HG03139 (cell line): ENCODE measurements around the gene CNNM4.

Experiments
- ATAC-seq: cut with Tn5 transposase; IDR thresholded peaks from one replicate; pipeline ENCODE4 v1.9.1; 2021; ENCODE audit not compliant: unreplicated experiment

The CNNM4 gene

DNA sequence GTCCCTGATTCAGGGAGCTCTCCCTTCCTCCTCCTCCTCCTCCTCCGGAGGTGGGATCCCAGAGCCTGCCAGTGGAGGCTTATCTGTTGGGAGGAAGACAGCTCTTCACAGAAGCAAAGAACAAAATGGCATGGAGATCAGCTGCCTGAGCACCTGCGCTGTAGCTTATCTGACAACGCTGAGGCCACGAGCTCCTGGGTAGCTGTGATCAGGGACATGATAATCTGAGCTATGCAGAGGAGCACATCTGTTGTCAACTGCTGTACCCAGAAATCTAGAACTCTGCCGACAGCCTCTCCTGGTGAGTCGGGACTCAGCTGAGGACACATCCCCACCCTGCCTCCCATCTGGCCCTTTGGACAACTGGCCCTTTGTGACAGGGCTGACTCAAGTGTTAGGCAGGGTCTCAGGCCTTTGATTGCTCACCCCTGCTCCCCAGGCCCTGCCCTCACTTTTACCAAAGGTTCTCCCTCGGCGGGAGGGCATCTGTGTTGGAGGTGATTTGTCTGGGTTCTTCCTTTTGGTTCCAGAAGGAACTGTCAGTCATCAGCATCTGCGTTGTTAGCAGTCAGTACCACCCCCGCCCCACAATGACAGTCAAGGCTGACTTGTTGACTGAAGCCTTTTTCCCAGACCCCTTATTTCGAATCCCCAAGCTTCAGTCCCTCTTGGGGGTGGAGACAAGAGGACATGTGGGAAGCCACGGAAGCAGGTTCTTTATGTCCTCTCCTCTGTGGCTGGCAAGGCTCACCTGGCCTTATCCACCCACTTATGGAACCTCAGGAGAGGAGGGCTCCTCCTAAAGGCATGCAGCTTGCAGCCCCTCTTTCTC is 49.5 kb downstream of the CNNM4 start:
- ATAC-seq: no peak

DNA sequence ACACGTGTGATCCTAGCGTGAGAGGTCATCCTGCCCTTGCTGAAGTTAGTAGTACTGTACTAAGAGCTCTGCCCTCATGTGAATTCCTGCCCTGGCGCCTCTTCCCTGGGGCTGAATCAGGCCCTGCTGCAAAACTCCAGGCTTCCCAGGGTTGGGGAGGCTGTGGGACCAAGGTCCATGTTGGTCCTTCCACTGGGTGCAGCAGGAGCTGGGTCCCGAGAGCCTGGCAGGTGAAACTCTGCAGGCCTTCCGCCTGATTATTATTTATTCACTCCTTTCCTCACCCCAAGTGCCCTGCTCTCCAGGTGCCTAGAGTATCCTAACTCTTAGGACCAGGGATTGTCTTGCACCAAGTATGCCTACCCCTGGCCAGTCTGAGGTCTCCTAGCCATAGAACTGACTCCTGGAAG is 50.1 kb downstream of the CNNM4 start:
- no peak for ATAC-seq

DNA sequence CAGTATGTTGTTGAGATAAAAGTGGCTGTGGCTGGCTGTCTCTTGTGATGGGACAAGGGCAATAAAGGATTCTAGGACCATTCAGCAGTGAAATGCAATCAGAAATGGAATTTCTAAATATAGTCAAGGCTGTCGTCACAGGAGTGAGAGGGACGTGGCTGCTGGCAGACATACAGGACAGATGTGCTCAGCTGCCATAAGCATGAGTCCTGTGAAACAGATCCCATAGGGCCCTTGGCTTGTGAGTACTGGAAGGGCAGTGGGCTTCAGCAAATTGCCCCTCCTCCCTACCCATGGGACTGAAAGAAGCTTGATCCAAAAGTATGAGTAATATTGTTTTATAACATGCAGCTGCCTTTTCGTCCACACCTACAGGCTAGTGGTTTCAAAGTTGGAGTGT is 51.2 kb downstream of the CNNM4 start:
- no peak for ATAC-seq

DNA sequence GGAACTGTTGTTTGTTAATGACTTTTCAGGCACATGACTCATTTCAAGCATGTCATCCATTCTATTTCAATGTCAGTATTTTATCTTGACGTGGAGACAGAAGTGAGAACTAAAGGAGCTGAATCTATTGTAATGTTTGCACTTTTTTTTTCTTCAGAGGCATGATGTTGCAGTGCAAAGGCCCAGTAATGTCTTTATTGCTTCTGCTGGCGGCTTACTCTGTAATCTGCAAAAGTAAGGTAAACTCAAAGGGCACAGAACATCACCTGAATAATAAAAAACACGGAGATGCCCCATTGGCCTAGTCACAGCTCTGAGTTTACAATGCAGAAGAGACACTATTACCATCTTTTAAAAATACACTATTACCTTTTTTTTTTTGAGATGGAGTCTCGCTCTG is 53.0 kb downstream of the CNNM4 start:
- ATAC-seq: no peak

DNA sequence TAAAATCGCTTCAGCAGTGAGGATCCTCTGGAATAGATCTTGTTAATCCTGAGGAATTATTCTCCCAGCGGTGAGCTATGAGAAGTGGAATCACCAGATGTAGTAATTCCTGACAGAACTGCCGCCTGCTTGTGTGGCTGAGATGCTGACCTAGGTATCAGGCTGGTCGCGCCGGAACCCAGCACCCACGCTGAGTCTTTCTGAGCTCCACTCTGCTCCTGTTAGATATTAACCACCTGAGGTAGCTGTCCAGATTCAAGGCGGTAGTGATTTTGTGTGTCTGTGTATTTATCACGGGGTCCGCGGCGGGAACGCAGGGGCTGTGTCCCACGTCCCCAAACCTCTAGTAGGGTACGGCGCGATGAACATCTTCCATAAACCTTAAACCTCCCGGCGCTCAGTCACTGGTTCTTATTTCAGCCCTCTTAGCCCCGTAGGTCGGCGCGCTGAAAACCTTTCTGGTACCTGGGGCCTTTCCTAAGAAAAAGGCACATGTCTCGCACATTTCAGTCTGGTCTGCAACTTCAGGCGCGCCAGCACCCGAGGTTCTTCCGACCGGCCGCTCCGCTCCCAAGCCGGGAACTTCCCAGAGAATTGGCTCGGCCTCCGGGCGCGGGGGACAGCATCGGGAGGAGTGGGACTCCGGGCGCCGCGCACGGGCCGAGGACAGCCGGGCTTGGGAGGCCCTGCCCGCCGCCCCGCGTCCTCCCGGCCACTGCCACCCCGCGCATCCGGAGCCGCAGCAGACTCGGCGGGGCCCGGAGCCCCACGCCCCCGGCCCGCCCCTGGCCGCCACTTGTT is 54.8 kb downstream of the CNNM4 start:
- ATAC-seq: no peak

DNA sequence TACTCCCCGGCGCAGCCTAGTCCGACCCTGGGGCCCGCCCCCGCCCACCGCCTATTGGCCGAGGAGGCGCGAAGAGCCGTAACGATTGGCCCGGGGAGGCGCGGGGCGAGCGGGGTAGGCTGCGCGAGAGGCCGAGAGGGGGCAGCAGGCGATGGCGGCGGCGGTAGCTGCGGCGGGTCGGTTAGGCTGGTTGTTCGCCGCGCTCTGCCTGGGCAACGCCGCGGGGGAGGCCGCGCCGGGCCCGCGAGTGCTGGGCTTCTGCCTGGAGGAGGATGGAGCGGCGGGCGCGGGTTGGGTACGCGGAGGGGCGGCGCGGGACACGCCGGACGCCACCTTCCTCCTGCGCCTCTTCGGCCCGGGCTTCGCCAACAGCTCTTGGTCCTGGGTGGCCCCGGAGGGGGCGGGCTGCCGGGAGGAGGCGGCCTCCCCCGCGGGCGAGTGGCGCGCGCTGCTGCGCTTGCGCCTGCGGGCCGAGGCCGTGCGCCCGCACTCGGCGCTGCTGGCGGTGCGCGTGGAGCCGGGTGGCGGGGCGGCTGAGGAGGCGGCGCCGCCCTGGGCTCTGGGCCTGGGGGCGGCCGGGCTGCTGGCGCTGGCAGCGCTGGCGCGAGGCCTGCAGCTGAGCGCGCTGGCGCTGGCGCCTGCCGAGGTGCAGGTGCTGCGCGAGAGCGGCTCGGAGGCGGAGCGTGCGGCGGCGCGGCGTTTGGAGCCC is 55.6 kb downstream of the CNNM4 start, which contains the start of gene CNNM3:
TSS of gene CNNM3 (plus strand) at position 142 of the 709 bp plus-strand sequence. CDS start at position 152, 10 bp downstream.
- peak; percentile 74 for ATAC-seq

DNA sequence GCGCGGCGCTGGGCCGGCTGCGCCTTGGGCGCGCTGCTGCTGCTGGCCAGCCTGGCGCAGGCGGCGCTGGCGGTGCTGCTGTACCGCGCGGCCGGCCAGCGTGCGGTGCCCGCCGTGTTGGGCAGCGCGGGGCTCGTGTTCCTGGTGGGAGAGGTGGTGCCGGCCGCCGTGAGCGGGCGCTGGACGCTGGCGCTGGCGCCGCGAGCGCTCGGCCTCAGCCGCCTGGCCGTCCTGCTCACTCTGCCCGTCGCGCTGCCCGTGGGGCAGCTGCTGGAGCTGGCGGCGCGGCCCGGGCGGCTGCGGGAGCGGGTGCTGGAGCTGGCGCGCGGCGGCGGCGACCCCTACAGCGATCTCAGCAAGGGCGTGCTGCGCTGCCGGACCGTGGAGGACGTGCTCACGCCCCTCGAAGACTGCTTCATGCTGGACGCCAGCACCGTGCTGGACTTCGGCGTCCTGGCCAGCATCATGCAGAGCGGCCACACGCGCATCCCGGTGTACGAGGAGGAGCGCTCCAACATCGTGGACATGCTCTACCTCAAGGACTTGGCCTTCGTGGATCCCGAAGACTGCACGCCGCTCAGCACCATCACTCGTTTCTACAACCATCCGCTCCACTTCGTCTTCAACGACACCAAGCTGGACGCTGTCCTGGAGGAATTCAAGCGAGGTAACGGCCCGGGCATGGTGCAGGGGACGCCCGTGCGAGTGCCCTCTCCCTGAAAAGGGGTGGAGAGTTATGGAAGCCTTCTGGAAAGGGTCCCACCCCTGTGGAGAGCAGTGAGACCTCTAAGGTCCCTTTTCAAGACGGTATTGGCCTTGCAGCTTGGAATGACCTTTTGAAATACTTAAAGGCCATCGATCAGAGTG is 56.4 kb downstream of the CNNM4 start:
- ATAC-seq: no peak

DNA sequence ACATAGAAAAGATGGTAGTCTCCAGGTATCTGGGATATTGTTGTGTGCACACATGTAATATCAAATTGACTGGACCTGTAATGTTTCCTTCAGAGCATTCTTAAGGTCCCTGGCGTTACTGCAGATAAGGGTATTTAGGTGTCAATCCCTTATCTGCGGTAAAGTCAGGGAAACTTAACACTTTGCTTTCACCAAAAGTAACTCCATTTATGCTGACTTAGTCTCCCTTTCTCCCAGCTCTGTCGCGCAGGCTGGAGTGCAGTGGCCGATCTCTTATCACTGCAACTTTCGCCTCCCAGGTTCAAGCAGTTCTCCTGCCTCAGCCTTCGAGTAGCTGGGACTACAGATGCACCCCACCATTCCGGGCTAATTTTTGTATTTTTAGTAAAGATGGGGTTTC is 57.2 kb downstream of the CNNM4 start:
- ATAC-seq: no peak

DNA sequence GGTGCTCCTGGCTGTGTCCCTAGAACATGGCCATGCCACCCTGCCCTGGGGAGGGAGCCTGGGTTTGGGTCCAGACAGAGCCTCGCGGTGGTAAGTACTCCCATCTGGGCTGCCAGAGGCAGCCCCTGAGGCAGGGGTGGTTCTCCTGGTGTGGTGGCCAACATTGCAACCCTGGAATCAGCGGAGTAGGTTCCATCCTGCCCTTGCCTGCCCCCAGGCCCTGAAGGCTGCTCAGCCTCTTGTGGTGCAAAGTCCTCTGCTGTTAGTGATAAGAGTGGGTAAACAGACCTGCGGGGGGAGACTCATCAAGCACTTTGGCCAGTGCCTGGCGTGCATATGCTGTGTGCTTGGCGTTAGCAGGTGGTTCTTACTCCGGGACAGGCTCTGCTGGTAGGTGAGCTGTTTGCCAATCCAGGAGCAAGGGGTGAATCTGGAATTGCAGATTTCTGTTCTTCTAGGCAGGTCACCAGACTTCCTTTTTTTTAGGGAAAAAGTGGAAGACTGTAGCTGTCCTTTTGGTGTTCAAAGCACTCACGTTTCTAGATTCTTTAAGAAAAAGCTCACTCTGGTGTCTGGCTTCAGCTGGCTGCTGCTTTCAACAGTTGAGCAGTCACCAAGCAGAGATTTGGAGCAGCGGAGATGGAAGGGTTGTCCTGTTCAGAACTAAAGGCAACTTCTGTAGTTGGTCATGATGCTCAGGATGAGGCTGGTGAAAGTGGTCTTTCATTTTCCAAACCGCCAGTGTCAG is 58.6 kb downstream of the CNNM4 start:
- ATAC-seq: no peak

DNA sequence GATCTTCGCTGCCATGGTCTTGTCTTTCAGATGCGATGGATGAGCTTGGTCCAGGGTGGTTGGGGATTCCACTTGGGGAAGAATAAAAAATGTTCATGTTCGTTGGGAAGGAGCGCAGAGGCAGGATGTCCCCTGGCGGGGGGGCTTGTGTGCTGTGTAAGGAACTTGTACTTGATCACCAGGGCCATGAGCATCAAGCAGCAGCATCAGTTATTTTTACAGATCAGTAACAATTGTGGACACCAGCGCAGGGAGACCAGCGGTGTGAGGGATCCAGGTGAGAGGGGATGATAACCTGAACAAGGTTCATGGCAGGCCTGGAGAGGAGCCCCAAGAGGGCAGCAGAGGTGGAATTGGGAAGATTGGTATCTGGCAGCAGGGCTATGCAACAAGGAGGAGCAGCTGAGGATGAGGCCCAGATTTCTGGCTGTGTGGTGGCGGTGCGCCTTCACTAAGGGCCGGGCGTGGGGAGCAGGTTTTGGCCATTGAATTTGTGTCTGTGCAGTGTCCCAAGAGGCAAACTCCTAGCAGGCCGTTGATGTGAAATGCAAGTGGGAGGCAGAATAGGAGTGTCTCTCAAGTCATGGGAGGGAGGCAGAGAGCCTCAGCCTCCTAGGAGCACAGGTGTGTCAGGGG is 59.3 kb downstream of the CNNM4 start:
- no peak for ATAC-seq

DNA sequence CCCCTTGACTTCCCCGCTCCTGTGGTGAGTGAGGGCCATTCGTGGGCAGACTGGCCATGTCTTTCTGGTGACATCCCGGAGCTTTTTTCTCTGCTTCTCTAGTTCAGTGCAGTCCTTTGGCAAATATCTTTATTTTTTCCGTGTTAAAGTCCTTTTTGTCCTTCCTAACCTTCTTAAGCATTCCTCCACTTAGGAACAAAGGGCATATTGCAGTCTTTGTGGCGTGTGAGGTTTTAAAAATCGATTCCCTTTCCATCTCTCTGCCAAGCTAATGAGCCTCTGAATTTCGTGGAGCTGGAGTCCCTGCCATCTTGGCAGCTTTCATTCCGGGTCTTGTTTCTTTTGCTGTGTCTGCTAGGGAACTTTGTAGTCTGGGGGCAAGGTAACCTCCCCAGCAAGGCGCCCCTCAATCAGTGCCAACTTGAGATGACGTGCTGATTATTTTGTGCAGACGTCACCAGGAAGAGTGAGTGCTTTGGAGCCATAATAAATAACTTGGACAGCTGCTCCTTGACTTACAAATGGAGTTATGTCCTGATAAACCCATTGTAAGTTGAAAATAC is 60.5 kb downstream of the CNNM4 start:
- ATAC-seq: no peak

DNA sequence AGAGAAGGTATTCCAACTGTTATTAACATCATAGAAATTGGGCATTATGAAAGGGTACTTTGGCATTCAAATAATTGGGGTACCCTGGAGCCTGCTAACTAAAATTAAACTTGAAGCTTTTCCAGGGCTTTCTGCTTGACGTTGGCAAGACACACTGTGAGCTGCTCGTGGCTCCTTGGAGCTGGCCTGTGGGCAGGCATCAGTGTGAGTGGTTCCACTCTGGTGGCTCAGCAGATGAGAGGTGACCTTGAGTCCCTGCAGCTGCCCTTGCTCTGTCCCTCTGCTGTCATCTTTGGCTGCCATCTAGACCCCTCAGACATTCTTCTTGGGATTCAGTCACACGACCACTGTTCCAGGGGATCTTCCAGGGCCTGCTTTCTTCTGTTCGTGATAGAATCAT is 62.1 kb downstream of the CNNM4 start:
- no peak for ATAC-seq

DNA sequence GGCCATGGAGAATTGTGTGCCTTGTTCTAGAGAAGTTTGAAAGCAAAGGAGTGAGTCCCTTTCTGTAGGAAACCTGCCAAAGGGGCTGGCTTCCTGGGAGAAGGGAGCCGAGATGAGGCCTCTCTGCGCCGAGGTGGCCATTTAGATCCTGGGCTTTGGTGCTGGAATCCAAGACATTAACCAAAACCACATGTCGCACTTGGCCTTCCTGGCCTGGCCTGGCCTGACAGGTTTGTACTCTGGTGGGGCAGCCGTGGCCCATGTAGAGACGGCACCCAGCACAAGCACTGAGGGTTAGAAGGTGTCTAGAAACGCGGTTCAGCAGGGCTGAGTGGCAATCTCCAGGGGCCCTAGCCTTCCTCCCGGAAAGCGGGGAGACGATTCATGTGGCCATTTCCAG is 62.5 kb downstream of the CNNM4 start:
- no peak for ATAC-seq

DNA sequence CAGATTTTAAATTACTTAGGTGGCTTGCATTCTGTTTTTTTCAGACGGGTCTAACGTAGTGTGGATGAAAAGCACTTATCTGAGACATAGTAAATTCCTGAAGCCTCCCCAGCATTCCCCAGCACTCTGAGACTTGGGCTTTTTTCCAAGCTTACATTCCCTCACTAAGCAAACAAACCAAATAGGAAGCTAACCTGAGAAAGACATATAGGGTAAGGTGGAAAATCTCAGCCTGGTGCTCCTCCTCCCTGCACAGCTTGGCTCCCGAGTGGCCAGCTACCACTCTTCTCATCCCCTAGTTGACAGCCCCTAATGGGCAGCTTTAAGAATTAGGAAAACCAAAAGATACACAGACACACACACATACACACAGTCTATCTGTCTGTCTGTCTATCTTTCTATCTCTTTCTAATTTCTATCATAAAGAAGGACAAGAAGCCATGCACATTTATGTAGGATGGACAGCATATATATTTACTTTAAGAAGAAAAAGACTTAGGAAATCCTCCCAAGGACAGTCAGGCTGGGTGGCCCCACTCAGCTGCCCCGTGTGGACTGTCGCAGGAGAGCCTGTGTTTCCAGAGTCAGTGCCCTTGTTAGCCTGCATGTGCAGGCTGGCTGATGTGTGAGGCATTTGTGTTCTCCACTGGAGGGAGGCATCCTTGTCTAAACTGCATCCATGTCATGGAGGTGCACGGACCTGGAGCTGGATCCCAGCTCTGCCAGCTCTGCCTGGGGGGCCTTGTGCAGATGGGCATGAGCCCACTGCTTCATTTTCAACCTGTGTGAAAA is 63.6 kb downstream of the CNNM4 start:
- ATAC-seq: no peak

DNA sequence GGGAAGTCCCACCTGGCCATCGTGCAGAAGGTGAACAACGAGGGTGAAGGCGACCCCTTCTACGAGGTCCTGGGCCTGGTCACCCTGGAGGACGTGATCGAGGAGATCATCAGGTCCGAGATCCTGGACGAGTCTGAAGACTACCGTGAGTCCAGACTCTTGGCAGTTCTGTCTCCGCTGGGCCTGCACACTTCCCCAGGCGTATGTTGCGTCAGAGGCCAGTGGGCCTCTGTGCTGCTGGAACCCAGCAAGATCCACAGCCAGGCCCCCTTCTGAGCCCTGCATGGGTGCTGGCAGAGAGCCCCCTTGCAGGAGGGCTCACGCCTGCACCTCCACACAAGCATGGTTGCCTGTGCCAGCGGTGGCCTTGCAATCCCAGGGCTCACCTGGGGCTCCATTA is 64.4 kb downstream of the CNNM4 start:
- no peak for ATAC-seq

DNA sequence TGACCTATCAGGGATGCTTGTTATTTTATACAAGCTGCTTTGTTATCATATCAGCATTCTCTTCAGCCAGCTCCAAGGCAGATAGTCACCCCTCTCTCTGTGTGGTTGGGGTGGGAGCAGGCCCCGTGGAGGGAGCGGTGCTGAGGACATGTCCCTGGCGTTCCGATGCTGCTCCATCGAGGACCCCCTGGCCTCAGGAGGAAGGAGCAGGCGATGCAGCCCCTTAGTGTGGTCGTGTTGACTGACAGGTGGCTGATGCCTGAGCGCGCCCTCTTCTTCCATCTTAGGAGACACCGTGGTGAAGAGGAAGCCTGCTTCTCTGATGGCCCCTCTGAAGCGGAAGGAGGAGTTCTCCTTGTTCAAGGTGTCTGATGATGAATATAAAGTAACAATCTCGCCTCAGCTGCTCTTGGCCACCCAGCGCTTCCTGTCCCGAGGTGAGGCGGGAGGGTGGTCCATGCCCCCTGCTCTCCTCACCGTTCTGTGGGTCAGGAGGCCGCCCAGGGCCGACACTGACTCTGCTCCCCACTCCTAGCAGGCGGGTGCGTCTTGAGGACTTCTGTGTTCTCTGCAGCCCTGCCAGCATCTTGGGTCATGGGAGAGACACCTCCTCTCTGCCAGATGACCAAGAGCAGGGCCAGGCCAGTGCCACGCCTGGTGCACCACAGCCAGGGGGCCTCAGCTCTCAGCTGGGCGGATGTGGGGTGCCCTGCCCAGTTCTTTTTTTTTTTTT is 66.0 kb downstream of the CNNM4 start:
- ATAC-seq: no peak

DNA sequence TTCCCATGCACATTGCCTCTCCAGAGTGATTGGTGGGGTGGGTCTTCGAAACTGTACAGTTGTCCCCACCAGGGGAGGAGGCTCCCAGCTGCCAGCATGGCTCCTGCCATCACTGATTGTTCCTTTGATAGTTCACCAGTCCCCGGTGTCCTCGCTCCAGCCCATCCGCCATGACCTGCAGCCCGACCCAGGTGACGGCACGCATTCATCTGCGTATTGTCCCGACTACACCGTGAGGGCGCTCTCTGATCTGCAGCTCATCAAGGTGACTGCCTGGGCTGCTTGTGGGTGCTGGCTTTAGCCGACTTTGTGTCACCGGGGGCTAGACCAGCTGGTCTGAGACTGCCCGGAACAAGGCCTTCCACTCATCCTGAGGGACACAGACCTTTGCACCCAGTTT is 67.7 kb downstream of the CNNM4 start:
- no peak for ATAC-seq

DNA sequence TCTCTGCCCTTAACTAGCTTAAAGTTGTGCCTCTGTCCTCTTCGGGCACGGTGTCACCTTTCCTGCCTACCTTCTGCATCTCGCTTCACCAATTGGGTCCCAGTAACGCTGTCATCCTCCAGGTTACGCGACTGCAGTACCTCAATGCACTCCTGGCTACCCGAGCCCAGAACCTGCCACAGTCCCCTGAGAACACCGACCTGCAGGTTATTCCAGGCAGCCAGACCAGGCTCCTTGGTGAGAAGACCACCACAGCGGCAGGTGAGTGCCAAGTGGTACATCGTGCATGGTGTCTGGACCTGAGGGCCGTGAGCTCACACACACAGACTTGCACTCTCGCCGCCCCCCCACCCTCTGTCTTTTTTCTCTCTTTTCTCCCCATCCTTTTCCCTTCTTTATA is 68.2 kb downstream of the CNNM4 start:
- no peak for ATAC-seq
